IMR-90 (cell line): Measurements from ENCODE around the gene COL27A1. TPM values are rescaled to one million over a fixed set of nuclear protein-coding genes. Genes with fewer than 3 reads are reported as not detected.

Experiments
- ATAC-seq: fragments of 200-7000 bp; cut with Tn5 transposase; 2 replicates; pipeline ENCODE4 v1.9.1; 2020; ENCODE audit warnings: low read depth, mild to moderate bottlenecking, moderate library complexity
- BruUV-seq: library from RNA; stranded (reverse); fragments of 400-500 nt; replicated peaks from 2 replicates; lab custom pipeline; 2021; lab: Mats Ljungman, UMichigan
- CTCF ChIA-PET: fragments of 300-600 bp; formaldehyde crosslinking; extraction: SDS; loops from one replicate; lab custom pipeline; 2021; ENCODE audit warnings: antibody characterized with exemption; lab: Yijun Ruan, JAX
- POLR2A ChIA-PET: fragments of 300-600 bp; sonication (Branson Sonifier 250); formaldehyde crosslinking; loops from one replicate; lab custom pipeline; 2022; ENCODE audit warnings: antibody characterized with exemption; ENCODE audit not compliant: unreplicated experiment; lab: Charles Lee
- DNase-seq: peaks from one replicate; pipeline ENCODE4 v3.0.0; 2013
- H2AFZ ChIP-seq: replicated peaks from 2 replicates; pipeline ENCODE3; 2013; ENCODE audit warnings: low read length, mild to moderate bottlenecking; ENCODE audit not compliant: poor library complexity
- H2AK5ac ChIP-seq: 2 replicates; pipeline ENCODE4 v1.6.1; 2013; ENCODE audit warnings: low read depth, low read length, inconsistent platforms
- H2AK9ac ChIP-seq: replicated peaks from 2 replicates; pipeline ENCODE3; 2013; ENCODE audit warnings: mild to moderate bottlenecking, low read depth, low read length, moderate library complexity; ENCODE audit not compliant: poor library complexity
- H2BK120ac ChIP-seq: 2 replicates; pipeline ENCODE4 v1.6.1; 2013; ENCODE audit warnings: low read depth, low read length, inconsistent platforms
- H2BK15ac ChIP-seq: 3 replicates; pipeline ENCODE4 v1.6.1; 2013; ENCODE audit warnings: low read depth, low read length, inconsistent platforms
- H2BK20ac ChIP-seq: 2 replicates; pipeline ENCODE4 v1.6.1; 2013; ENCODE audit warnings: low read depth, mild to moderate bottlenecking, inconsistent platforms, low read length, moderate library complexity
- H2BK5ac ChIP-seq: 2 replicates; pipeline ENCODE4 v1.6.1; 2013; ENCODE audit warnings: mild to moderate bottlenecking, low read depth, low read length, inconsistent platforms; ENCODE audit not compliant: poor library complexity, severe bottlenecking
- H3K14ac ChIP-seq: replicated peaks from 2 replicates; pipeline ENCODE4 v1.6.1; 2013; ENCODE audit warnings: low read depth, low read length, inconsistent platforms
- H3K18ac ChIP-seq: 2 replicates; pipeline ENCODE4 v1.6.1; 2013; ENCODE audit warnings: low read depth, low read length, control low read depth
- H3K23ac ChIP-seq: 2 replicates; pipeline ENCODE4 v1.6.1; 2013; ENCODE audit warnings: low read depth, low read length, inconsistent platforms
- H3K27ac ChIP-seq: 2 replicates; pipeline ENCODE4 v1.5.1; 2013; ENCODE audit warnings: mild to moderate bottlenecking, control low read depth, low read length; ENCODE audit not compliant: insufficient read depth
- H3K27me3 ChIP-seq: 2 replicates; pipeline ENCODE4 v1.6.1; 2013; ENCODE audit warnings: low read length; ENCODE audit not compliant: control insufficient read depth, insufficient read depth
- H3K36me3 ChIP-seq: 2 replicates; pipeline ENCODE4 v1.6.1; 2013; ENCODE audit warnings: low read length, mixed read lengths; ENCODE audit not compliant: control insufficient read depth, insufficient read depth
- H3K4ac ChIP-seq: 2 replicates; pipeline ENCODE4 v1.6.1; 2013; ENCODE audit warnings: low read depth, low read length, inconsistent platforms
- H3K4me1 ChIP-seq: 2 replicates; pipeline ENCODE4 v1.6.1; 2013; ENCODE audit warnings: low read length, mixed read lengths; ENCODE audit not compliant: control insufficient read depth, insufficient read depth
- H3K4me2 ChIP-seq: 2 replicates; pipeline ENCODE4 v1.6.1; 2013; ENCODE audit warnings: low read depth, mild to moderate bottlenecking, control low read depth, low read length, moderate library complexity
- H3K4me3 ChIP-seq: 2 replicates; pipeline ENCODE4 v1.5.1; 2013; ENCODE audit warnings: low read depth, mild to moderate bottlenecking, control low read depth, low read length, moderate library complexity; ENCODE audit not compliant: insufficient read depth
- H3K56ac ChIP-seq: 2 replicates; pipeline ENCODE4 v1.6.1; 2013; ENCODE audit warnings: low read length, inconsistent platforms; ENCODE audit not compliant: insufficient read depth; ENCODE audit errors: extremely low read depth
- H3K79me1 ChIP-seq, 2 experiments: 2 replicates each; pipeline ENCODE4 v1.6.1; 2013; ENCODE audit warnings: low read length in 2 of 2, inconsistent platforms in 1 of 2, low read depth in 1 of 2
- H3K9ac ChIP-seq: 2 replicates; pipeline ENCODE4 v1.6.1; 2013; ENCODE audit warnings: low read depth, low read length, control low read depth
- H3K9me1 ChIP-seq: 2 replicates; pipeline ENCODE4 v1.6.1; 2013; ENCODE audit warnings: low read length, inconsistent platforms; ENCODE audit not compliant: insufficient read depth
- H3K9me3 ChIP-seq: 2 replicates; pipeline ENCODE4 v1.6.1; 2013; ENCODE audit warnings: low read length; ENCODE audit not compliant: control insufficient read depth, insufficient read depth
- H4K20me1 ChIP-seq: 2 replicates; pipeline ENCODE4 v1.6.1; 2013; ENCODE audit warnings: low read length, inconsistent platforms; ENCODE audit not compliant: insufficient read depth
- H4K5ac ChIP-seq: 2 replicates; pipeline ENCODE4 v1.6.1; 2013; ENCODE audit warnings: mild to moderate bottlenecking, low read depth, low read length, control low read depth
- H4K8ac ChIP-seq, 2 experiments: 2 replicates each; pipeline ENCODE4 v1.6.1; 2013; ENCODE audit warnings: low read depth in 2 of 2, low read length in 2 of 2, control low read depth in 1 of 2, inconsistent platforms in 1 of 2
- H4K91ac ChIP-seq: 2 replicates; pipeline ENCODE4 v1.6.1; 2013; ENCODE audit warnings: low read depth, low read length, inconsistent platforms; ENCODE audit not compliant: insufficient read depth
- CEBPB ChIP-seq: IDR thresholded peaks from 2 replicates; pipeline ENCODE4 v1.6.1; 2012; ENCODE audit warnings: low read depth, low read length, improper control_type of control experiment
- CHD1 ChIP-seq: IDR thresholded peaks from 2 replicates; pipeline ENCODE4 v1.6.1; 2012; ENCODE audit warnings: low read depth, low read length, improper control_type of control experiment
- CTCF ChIP-seq: conservative IDR thresholded peaks from 2 replicates; pipeline ENCODE4 v1.5.1; 2012; ENCODE audit warnings: mild to moderate bottlenecking, low read depth, low read length, improper control_type of control experiment
- FOS ChIP-seq: fragments of 150-350 bp; IDR thresholded peaks from 2 replicates; pipeline ENCODE4 v1.6.1; 2016; ENCODE audit warnings: low read depth, low read length
- MAFK ChIP-seq: IDR thresholded peaks from 2 replicates; pipeline ENCODE4 v1.6.1; 2012; ENCODE audit warnings: low read depth, low read length, improper control_type of control experiment
- MAZ ChIP-seq: IDR thresholded peaks from 2 replicates; pipeline ENCODE4 v1.6.1; 2012; ENCODE audit warnings: low read depth, mild to moderate bottlenecking, low read length, improper control_type of control experiment, moderate library complexity, borderline replicate concordance
- MXI1 ChIP-seq: IDR thresholded peaks from 2 replicates; pipeline ENCODE4 v1.6.1; 2012; ENCODE audit warnings: low read depth, mild to moderate bottlenecking, low read length, moderate library complexity, borderline replicate concordance
- NFE2L2 ChIP-seq: fragments of 150-350 bp; IDR thresholded peaks from 2 replicates; pipeline ENCODE4 v1.6.1; 2016; ENCODE audit warnings: low read depth, mild to moderate bottlenecking, low read length
- POLR2A ChIP-seq: IDR thresholded peaks from 2 replicates; pipeline ENCODE4 v1.6.1; 2012; ENCODE audit warnings: mild to moderate bottlenecking, low read depth, low read length
- RCOR1 ChIP-seq: IDR thresholded peaks from 2 replicates; pipeline ENCODE4 v1.6.1; 2012; ENCODE audit warnings: mild to moderate bottlenecking, low read length, improper control_type of control experiment; ENCODE audit not compliant: insufficient replicate concordance
- RFX5 ChIP-seq: IDR thresholded peaks from 2 replicates; pipeline ENCODE4 v1.8.0; 2012; ENCODE audit warnings: low read depth, mild to moderate bottlenecking, low read length, moderate library complexity
- SMC3 ChIP-seq: fragments of 150-350 bp; IDR thresholded peaks from 2 replicates; pipeline ENCODE4 v1.6.1; 2016; ENCODE audit warnings: low read depth, mild to moderate bottlenecking, antibody characterized with exemption, low read length, moderate library complexity
- USF2 ChIP-seq: fragments of 150-350 bp; IDR thresholded peaks from 2 replicates; pipeline ENCODE4 v1.6.1; 2017; ENCODE audit warnings: mild to moderate bottlenecking, antibody characterized with exemption, low read length, low read depth
- WGBS, 2 experiments: methylation state at CpG; one replicate each; pipeline versions ENCODE4 v1.1.5 to v1.1.7; 2013; ENCODE audit warnings: missing lambda C conversion rate in 2 of 2; ENCODE audit not compliant: insufficient read length in 1 of 2; ENCODE audit errors: extremely low coverage in 2 of 2; 5-methylcytosine and 5-hydroxymethylcytosine counted together
- dilution Hi-C: fragments of 300-500 bp; cut with HindIII; formaldehyde crosslinking; loops from one replicate; pipeline ENCODE4 v1.14.3; 2018; ENCODE audit warnings: low sequenced_read_pairs; ENCODE audit not compliant: unreplicated experiment
- in situ Hi-C: fragments of 300-500 bp; cut with MboI; formaldehyde crosslinking; loops from 3 replicates; pipeline ENCODE4 v1.14.3; 2019; ENCODE audit warnings: low sequenced_read_pairs, inconsistent platforms, mixed read lengths
- intact Hi-C: fragments of 100-400 bp; cut with micrococcal nuclease; formaldehyde crosslinking; loops from 2 replicates; pipeline ENCODE4 v1.10.0; 2022
- polyA plus RNA-seq, 3 experiments: library from polyadenylated mRNA; depleted of rRNA; stranded (reverse); fragments of >200 nt; gene quantifications; 2 replicates each; pipeline ENCODE4 v1.2.3, GENCODE V29; 2012; ENCODE audit warnings: low replicate concordance in 1 of 3
- total RNA-seq: library from RNA; depleted of rRNA; stranded (reverse); fragments of >200 nt; gene quantifications from 2 replicates; pipeline ENCODE4 v1.2.3, GENCODE V29; 2012

Gene COL27A1
- total and polyA plus RNA-seq, 2 of the 4 experiments (the other 2 are of a cell fraction) = 3.2 to 18.3 TPM

- Histone ChIP-seq H3K36me3 (peaks cover 11% of the 10 kb centered on the region), H3K9me3 (no peaks in the 10 kb centered on the region), H2BK5ac (peak overlapping the region; percentile 55), H2BK120ac (peak overlapping the region; percentile 93), H3K27ac (no peak overlapping the region), H3K79me1 (peaks cover 0 to 18% of the 10 kb centered on the region in 2 experiments; a peak in 2 of 4 replicates), H2BK15ac (peak overlapping the region; percentile 21; the same call in 1 of the 3 replicates), H2BK20ac (peak overlapping the region; percentile 92), H3K9me1 (peaks cover 23% of the 10 kb centered on the region), H3K4me1 (peaks cover 19% of the 10 kb centered on the region), H4K8ac (peak overlapping the region in 1 of 2 experiments; percentile 84; a peak in 1 of 4 replicates), H3K23ac (peak overlapping the region; percentile 62; the same call in 1 of the 2 replicates), H3K14ac (peak overlapping the region; percentile 88), H4K5ac (peak overlapping the region; percentile 8; the same call in 1 of the 2 replicates), H3K18ac (no peak overlapping the region), H3K4ac (peak overlapping the region; percentile 93), H3K4me2 (no peak overlapping the region), H4K20me1 (no peaks in the 10 kb centered on the region), H2AK5ac (peak overlapping the region; percentile 76), H3K56ac (no peak overlapping the region), H3K27me3 (no peaks in the 10 kb centered on the region), H2AK9ac (peak overlapping the region; percentile 56), H3K9ac (no peak overlapping the region), H4K91ac (peak overlapping the region; percentile 86), H2AFZ (peak overlapping the region; percentile 79), H3K4me3 (no peak overlapping the region)
- no TSS peak for BruUV-seq
- DNase-seq = peak; percentile 86
- in situ Hi-C loops (loop anchor here (5.0 kb wide), 1 partner anchor 126 kb away; no protein-coding TSS in a partner anchor), dilution Hi-C loops (no loop called here), intact Hi-C loops (no loop called here)
- WGBS, 2 experiments = 55% methylated on average over 8 of the region's 23 CpGs; no CpG with 5 or more reads in 1 of the 2 experiments
- ChIA-PET CTCF (interaction anchor here (0.6 to 2.0 kb wide), 6 partner anchors 20 to 206 kb away, joined by 3 to 10 read pairs (median 4); partner anchors contain the start of gene COL27A1), POLR2A (no interaction called here)
- peak; percentile 45 for ATAC-seq
- TF ChIP-seq MAZ = peak; percentile 45; the same call in 1 of the 2 replicates
- TF ChIP-seq USF2 = no peak
- peak; percentile 43 for TF ChIP-seq RCOR1
- TF ChIP-seq SMC3 = peak; percentile 32; the same call in 1 of the 2 replicates
- 0 out of 2 replicates have a peak, but pooled peaks have one; percentile 9 for TF ChIP-seq MAFK
- peak; percentile 57; the same call in 1 of the 2 replicates for TF ChIP-seq NFE2L2
- no peak for TF ChIP-seq RFX5
- no peak for TF ChIP-seq POLR2A
- peak; percentile 16; the same call in 1 of the 2 replicates for TF ChIP-seq CTCF
- 0 out of 2 replicates have a peak, but pooled peaks have one; percentile 62 for TF ChIP-seq CHD1
- TF ChIP-seq MXI1 = no peak
- no peak for TF ChIP-seq CEBPB
- TF ChIP-seq FOS = 0 out of 2 replicates have a peak, but pooled peaks have one; percentile 18
Measured at GRCh38 chr9:114288193-114289091, 133.1 kb downstream of the COL27A1 start.
